ENCODE data around the gene CAGE1.

Gene CAGE1

DNA sequence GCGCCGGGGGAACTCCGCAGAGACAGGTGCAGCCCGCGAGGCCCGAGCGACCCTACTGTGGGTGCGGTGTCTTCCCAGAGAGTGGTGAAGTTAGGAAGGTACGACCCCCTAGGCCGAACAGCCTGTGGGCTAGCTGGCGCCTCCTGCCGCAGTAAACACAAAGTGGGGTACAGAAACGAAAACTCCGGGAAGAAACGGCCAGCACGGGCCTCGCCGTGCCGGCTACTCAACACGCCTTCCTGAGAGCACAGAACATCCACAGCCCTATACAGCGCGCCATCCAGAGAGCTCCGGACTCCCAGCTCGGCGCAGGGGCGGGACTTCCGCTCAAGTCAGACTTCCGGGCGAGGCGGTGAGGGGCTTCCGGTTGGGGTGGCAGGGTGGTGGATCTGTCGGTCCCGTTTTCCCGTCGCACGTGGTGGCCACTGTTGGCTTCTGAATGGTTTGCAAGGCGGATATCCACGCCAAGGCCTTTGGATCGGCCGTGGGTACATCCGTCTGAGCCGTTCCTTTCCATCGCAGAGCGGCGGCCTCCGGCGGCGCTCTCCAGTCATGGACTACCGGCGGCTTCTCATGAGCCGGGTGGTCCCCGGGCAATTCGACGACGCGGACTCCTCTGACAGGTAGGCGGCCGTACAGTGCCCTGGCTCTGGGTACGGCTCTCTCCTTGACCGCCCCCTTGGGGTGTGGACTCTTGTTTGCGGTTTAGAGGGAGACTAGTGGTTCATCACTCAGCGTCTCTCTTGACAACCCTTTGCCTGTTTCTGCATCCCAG lies at the start of gene CAGE1, which contains the start of gene RIOK1:
TSS of gene CAGE1 (minus strand) at position 292 of the 775 bp plus-strand sequence. CDS start 2,569 bp downstream, outside the sequence.
TSS of gene RIOK1 (plus strand) at position 358 of the 775 bp plus-strand sequence. CDS start at position 553, 195 bp downstream.
- peak; percentile 89 to 95 for DNase-seq

DNA sequence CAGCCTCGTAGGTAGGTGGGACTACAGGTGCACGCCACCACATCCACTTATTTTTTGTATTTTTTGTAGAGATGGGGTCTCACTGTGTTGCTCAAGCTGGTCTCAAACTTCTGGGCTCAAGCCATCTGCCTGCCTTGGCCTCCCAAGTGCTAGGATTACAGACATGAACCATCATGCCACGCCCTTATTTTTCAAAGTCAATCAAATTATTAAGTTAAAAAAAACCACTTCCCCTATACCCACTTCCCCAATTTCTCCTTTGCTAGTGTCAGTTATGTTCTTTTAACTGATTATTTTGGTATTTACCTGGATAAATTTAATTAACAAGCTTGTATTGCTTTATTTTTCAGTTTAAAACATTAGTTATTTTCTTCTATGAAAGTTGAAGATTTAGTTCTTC lies 49.7 kb upstream of the CAGE1 start:
- no peak for DNase-seq

DNA sequence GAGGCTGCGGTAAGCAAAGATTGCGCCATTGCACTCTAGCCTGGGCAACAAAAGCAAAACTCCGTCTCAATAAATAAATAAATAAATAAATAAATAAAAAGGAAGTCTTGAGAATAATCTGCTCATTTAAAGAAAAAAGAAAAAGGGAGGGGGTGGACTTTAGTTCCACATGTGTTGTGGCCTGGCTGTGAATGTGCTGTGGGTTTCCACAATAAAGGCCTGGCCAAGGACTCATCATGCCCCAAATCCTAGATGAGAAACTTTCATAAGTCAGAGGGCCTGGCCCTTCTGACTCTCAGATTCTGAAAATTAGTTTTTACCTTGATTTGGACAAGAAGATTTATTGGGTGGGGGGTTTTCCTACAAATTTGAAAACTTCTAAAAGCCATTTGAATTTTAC lies 48.5 kb upstream of the CAGE1 start:
- DNase-seq, result no peak

DNA sequence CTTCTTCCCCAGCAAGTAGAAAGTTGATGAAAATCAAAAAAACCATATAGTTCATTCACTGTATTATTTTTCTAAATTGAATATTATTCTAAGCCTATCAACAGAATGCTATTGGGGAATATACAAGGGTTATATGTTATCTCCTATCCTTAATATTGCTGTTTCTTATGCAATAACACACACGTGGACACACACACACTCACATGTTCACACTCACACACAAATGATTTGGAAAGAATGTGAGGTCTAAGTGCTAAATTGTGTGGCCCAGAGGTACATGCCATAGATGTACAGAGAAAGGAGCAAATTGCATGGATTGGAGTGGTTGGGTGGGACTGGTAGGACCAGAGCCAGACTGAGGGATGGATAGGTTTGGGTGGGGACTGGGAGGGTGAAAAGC lies 45.1 kb upstream of the CAGE1 start:
- DNase-seq, result no peak

DNA sequence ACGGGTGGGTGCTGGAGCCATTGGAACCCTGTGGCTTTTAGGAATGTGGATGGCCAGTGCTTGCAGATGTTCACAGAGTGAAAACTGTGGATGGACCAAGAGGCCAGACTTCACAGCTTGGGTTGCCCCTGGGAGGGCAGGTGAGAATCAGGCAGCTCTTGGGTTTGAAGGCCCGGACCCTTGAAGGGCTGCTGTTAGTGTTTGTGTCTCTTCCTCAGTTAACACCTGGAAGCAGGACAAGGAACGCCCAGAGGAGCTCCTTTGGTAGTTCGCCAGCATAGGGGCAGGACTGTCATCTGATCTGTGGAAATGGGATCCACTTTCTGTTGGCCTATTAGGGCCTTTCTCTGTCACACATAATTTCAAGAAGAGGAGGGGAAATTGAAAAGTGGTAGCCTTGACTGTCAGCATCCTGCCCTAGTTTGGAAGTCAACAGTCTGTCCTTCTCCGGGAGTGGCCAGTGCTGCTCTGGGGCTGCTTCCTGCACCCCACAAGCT lies 43.6 kb upstream of the CAGE1 start:
- DNase-seq, result no peak

DNA sequence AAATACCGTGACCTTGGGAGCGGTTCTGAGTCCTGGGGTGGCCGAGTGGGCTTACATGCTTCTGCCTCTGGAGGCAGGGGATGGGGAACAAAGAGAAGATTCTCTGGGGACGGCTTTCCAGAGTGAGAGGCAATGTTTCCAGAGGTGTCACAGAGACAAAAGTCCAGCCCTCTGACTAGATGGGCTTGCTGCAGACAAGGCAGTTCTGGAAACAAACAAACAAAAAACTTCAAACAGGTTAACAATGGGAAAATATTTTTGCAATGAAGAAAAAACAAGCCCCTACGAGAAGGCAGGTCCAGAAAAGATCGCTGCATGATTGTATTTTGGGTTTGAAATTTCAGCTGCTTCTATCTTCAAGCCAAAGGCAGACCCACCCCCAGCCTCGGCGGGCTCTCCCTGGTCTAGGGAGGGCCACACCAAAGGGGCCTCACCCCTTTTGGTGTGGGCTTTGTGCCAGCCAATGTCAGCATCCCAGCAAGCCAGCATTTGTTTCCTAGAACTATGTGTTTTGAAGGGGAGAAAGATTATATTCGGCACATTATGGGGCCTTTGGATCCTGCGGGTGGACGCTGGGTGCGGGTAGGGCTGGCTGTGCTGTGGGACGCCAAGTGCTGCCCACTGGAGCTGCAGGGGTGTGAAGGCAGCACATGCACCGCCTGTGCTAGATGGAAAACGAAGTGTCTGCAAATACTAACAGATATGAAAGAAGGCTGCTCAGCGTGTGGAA lies 43.0 kb upstream of the CAGE1 start:
- no peak for DNase-seq

DNA sequence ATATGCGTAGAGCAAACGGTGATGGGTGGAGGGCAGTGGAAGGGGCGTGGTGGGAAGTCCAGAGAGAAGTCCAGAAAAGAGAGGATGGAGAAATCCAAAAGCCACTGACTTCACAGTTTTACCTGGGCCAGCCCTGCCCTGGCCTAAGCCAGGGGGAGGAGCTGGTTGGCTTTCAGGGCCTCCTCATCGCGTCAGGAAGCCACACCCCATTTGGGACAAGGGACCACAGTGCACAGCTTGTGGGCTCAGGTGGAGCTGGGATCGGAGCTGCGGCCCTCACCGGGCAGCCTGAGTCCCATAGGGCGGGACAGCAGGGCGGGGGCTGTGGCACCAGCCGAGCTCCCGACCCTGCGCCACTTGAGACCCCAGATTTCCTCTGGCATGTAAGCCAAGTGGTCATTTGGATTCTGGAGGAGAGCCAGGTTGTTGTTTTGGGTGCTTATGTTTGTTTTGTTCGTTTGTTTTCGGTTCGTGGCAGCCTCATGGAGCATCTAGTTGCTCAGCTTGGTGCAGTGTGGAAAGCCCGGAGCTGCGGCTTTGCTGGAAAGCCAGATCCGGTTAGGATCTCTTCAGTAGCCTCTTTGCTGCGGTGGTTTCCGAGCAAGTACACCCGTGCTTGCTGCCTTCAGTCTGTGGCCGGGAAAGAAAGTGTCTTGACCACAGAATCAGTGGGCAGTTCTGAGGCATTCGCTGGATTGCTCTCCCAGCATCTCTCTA lies 42.3 kb upstream of the CAGE1 start:
- no peak for DNase-seq

DNA sequence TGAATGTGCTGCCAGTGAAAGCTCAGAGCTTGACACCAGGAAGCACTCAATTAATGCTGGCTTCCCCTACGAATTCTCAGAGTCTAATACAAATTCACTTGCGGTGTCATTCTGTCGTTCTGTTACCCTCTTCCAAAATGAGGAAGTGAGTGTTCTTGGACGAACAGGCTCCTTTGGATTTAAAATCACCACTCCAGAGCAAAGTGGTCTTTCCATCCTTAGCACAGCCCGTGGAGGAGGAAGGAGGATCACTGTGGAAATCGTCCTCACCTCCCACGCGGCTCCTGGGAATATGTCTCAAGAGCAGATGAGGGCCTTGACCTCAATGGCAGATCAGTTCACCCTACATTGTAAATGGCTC lies 41.8 kb upstream of the CAGE1 start:
- DNase-seq, result no peak

DNA sequence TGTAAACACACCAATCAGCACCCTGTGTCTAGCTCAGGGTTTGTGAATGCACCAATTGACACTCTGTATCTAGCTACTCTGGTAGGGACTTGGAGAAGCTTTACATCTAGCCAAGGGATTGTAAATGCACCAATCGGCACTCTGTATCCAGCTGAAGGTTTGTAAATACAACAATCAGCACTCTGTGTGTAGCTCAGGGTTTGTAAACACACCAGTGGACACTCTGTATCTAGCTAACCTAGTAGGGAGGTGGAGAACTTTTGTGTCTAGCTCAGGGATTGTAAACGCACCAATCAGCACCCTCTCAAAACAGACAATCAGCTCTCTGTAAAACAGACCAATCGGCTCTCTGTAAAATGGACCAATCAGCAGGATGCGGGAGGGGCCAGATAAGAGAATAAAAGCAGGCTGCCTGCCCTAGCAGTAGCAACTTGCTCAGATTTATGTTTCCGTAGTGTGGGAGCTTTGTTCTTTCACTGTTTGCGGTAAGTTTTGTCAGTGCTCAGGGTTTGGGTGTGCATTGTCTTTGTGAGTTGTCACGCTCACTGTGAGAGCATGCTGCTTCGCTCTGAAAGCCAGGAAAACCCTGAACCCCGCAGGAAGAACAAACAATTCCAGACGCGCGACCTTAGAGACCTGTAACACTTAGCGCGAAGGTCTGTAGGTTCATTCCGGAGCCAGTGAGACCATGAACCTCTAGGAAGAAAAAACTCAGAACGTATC lies 37.1 kb upstream of the CAGE1 start:
- DNase-seq, result no peak

DNA sequence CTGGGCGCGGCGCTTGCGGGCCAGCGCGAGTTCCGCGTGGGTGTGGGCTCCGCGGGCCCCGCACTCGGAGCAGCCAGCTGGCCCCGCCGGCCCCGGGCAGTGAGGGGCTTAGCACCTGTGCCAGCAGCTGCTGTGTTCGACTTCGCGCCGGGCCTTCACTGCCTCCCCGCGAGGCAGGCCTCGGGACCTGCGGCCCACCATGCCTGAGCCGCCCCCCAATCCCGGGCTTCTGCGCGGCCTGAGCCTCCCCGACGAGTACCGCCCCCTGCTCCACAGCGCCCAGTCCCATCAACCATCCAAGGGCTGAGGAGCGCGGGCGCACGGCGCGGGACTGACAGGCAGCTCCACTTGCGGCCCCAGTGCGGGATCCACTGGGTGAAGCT lies 36.3 kb upstream of the CAGE1 start:
- DNase-seq, result no peak

DNA sequence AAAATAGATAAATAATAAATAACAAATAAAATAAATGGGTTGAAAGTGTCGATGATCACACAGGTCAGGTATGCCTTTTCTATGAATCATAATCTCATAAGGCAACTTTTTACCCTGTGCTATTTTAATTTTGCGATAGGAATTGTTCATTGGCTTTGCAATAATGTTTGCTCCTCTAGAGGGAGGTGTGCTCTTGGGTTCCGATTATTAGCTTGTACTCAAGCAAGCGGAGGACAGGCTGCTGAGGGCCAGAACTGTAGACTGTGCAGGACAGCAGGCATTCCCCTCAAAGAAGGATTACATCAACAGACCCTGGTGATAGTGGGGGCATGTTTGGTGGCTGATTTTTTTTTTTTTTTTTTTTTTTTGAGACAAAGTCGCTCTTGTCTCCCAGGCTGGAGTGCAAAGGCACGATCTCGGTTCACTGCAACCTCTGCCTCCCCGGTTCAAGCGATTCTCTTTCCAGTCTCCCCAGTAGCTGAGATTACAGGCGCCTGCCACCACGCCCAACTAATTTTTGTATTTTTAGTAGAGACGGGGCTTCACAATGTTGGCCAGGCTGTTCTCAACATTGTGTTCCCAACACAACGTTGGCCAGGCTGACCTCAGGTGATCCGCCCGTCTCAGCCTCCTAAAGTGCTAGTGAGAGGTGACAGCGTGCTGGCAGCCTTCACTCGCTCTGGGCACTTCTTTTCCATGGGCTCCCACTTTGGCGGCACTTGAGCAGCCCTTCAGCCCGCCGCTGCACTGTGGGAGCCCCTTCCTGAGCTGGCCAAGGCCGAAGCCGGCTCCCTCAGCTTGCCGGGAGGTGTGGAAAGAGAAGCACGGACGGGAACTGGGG lies 35.6 kb upstream of the CAGE1 start:
- peak; percentile 36 to 43 for DNase-seq

DNA sequence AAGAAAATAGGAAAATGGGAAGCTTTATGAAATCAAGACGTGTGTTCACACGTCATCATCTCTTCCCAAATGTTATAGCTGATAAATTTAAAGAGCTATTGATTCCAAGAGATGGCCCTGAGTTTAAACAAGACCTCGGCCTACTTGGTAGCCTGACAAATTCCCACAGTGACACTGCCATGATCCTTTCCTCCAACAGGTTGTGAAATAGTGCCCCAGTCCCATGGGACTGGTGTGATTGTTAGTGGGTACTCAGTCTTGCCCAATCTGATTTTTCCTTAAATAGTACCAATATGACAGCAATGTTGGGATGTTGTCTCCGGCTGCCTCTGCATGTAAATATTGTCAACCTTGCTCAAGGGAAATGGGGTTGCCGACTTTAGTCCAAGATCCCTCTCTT lies 34.5 kb upstream of the CAGE1 start:
- DNase-seq, result no peak

DNA sequence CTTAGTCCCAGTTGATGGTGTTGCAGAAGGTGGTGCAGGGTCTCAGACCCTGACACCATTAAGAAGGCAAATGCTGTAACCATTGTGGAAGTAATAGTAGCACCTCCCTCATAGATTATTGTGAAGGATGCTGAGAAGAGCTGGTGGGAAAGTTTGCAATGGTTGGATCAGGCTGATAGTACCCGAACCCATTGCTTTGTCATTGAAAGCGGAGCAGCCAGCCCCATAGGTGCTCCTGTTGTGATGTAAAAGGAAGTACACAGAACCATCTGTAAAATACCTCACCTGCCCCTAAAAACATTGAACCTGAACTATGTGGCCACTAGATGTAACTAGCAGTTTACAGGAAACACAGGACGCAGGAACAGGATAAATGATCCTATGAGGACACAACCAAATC lies 31.5 kb upstream of the CAGE1 start:
- DNase-seq, result no peak

DNA sequence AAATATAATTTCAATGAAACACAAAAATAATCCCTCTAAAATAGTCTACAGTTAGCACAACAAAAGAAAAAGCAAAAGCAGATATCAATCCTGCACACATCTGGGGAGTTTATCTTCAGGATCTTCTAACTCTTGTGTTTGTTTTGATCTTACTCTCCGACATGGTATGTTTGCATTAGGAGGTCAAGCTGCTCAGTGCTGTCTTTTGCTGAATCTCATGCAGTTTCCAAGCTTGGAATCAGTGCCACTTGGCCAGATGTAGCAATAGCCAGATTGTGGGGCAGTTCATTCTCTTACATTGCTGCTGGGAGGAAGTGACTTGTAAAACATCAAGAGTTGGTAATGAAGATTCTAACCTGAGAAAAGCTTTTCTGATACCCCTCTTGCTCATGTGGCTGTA lies 29.5 kb upstream of the CAGE1 start:
- DNase-seq, result no peak

DNA sequence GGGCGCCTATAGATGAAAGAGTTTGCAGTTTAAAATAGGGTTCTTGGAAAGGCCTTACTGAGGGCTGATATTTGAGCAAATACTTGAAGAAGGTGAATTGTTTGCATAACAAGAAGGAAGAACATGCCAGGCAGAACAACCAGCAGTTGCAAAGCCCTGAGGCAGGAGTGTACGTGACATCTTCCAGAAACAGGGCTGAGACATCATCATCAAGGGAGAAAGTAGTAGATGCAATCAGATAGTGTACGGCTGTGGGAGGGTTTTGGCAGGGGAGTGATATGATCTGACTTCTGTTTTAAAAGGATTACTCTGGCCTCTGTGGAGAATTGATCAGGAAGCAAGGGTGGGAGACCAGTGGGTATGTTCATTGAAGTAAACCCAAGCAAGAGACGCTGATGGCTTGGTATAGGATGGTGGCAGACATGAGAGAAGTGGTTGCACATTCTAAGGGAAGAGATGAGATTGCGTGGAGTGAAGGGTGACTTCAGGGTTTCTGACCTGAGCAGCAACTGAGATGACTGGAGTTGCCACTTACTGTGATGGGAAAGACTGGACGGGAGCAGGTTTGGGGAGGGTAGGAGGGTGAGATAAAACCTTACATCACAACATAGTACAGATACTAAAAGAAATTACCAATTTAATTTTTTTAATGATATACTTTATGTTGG lies 28.8 kb upstream of the CAGE1 start:
- no peak for DNase-seq

DNA sequence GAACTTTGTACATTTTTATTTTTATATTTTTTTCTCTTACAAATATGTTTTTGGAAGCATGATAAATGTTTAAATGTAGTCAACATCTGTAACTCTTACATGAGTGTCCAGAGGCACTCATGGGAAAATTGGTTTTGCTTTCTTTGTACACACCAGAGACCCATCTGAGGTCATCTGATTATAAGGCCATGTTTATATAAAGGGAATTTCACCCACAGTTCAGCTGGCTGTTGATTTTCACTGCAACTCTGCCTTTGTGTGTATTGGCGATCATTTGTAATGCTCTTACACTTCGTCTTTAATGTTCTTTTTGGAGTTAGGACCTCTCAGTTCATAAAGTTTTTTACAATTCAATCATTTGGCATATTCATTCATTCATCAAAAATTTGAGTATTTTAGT lies 28.1 kb upstream of the CAGE1 start:
- no peak for DNase-seq

DNA sequence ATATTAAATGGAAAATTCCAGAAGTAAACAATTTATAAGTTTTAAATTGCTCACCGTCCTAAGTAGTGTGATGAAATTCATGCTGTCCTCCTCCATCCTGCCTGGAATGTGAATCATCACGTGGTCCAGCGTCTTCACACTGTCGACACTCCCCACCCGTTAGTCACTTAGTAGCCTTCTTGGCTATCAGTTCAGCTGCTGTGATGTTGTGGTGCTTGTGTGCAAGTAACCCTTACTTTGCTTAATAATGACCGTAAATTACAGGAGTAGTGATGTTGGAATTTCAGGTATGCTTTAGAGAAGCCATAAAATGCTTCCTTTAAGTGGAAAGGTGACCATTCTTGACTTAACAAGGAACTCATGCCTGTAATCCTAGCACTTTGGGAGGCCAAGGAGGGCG lies 25.3 kb upstream of the CAGE1 start:
- no peak for DNase-seq

DNA sequence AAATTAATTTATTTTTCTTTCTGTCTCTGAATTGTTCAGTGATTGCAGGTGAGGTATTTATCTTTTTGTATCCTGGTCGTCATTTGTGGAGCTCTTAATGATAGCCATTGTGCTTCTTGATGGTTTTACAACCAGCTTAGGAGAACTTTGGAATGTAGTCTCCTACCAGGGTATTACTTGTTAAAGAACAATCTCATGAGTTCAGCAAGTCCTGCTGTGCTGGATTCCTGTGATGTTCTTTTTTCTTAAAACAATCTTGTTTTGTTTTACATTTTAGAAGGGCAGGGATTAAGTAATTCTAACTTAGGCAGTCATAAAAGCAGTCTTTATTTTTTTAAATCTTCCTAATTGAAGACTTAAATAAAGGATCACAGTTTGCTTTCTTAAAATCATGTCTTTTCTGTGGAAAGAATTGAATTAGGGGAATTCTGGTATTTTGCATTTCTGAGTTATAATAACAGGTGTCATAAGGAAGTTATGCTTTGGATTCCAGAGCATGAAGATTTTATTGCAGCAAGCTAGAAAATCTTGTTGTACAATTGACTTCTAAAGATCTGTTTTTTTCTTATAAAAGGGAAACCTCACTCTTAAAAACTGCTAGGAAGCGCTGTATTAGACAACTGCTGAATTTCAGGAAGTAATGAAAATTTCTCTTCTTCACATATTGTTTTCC lies 23.7 kb upstream of the CAGE1 start:
- no peak for DNase-seq

DNA sequence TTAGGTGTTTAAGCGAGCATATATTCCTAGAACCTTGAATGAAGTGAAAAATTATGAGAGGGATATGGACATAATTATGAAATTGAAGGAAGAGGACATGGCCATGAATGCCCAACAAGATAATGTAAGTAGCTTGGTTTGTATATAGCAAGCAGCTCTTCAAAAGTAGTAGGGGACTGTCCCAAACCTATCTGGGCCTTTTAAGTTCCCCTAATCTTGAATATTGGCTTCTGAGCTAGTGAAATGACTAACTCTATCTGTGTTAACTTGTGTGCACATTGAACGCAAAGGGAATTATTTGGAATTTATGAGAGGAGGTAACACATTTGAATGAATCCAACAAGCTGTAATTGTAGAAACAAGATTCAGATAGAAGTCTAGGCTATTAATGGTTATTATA lies 21.8 kb upstream of the CAGE1 start:
- DNase-seq, result no peak

DNA sequence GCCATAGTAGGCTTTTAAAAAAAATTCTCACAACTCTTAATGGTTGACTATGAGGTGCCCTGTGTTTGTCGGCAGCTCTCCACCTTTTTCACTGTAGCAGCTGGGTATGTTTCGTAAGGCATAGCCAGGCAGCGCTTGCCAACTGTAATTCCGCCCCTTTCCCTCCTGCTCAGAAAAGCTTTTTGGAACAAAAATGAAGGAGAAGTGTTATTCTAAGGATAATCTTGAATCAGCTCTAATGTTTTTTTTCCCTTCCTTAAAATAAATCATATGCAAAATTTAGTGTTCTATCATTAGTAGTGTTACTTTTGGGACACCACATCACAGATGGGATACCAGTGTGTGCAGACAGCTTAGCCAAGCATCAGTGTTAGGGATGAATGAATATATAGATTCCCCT lies 21.3 kb upstream of the CAGE1 start:
- DNase-seq, result no peak

DNA sequence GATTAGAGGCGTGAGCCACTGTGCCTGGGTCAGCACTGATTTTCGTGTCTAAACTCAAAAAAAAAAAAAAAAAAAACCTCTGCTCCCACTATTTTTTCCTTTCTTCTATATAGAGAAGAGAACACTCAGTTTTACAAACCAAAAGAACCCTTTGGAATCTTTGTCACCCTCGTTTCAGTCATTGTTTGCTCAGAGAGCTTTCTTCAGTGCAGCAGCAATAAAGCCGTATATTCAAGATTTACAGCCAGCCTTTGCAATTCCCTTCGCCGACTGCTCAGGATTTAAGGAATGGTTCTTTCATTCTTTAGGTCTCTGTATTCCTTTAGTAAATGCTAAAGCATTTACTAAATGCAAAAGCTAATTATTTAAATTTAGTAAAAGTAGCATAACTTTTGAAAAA lies 20.2 kb upstream of the CAGE1 start:
- DNase-seq, result no peak

All from SHP77 (cell line).